NB4 (cell line): Measurements from ENCODE around the gene PHOX2A.

Experiments used
- MYC ChIP-seq: IDR thresholded peaks from 2 replicates; pipeline ENCODE4 v1.6.1; 2011; ENCODE audit warnings: low read depth, low read length
- POLR2A ChIP-seq: IDR thresholded peaks from 2 replicates; pipeline ENCODE4 v1.6.1; 2011; ENCODE audit warnings: mild to moderate bottlenecking; ENCODE audit not compliant: insufficient read length; ENCODE audit errors: extremely low read depth
- TF ChIP-seq, protein P1 (sequence below): IDR thresholded peaks from one replicate; pipeline ENCODE4 v1.5.1; 2012; ENCODE audit warnings: low read depth, low read length
- TF ChIP-seq, protein P2 (sequence below): IDR thresholded peaks from 2 replicates; pipeline ENCODE4 v1.6.1; 2011; ENCODE audit warnings: low read depth, low read length

DNA sequence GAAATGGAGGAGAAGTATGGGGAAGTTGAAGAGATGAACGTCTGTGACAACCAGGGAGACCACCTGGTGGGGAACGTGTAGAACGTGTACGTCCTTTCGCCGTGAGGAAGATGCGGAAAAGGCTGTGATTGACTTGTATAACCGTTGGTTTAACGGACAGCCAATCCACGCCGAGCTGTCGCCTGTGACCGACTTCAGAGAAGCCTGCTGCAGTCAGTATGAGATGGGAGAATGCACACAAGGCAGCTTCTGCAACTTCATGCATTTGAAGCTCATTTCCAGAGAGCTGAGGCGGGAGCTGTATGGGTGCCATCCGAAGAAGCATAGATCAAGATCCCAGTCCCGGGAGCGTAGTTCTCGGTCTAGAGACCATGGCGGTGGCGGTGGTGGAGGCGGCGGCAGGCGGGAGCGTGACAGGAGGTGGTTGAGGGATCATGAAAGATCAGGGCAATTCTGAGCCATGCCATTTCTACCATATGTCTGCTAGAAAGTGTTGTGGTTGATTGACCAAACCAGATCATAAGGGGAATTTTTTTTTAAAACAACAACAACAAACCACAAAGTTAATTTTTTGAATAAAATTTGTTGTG lies 36.8 kb upstream of the PHOX2A start:
- TF ChIP-seq, protein P1, sequence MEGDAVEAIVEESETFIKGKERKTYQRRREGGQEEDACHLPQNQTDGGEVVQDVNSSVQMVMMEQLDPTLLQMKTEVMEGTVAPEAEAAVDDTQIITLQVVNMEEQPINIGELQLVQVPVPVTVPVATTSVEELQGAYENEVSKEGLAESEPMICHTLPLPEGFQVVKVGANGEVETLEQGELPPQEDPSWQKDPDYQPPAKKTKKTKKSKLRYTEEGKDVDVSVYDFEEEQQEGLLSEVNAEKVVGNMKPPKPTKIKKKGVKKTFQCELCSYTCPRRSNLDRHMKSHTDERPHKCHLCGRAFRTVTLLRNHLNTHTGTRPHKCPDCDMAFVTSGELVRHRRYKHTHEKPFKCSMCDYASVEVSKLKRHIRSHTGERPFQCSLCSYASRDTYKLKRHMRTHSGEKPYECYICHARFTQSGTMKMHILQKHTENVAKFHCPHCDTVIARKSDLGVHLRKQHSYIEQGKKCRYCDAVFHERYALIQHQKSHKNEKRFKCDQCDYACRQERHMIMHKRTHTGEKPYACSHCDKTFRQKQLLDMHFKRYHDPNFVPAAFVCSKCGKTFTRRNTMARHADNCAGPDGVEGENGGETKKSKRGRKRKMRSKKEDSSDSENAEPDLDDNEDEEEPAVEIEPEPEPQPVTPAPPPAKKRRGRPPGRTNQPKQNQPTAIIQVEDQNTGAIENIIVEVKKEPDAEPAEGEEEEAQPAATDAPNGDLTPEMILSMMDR: no peak
- TF ChIP-seq POLR2A: no peak
- TF ChIP-seq, protein P2, sequence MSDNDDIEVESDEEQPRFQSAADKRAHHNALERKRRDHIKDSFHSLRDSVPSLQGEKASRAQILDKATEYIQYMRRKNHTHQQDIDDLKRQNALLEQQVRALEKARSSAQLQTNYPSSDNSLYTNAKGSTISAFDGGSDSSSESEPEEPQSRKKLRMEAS: no peak
- TF ChIP-seq MYC: no peak
